ENCODE measurements around the gene IQCK. TPM values are rescaled to one million over a fixed set of nuclear protein-coding genes. Genes with fewer than 3 reads are reported as not detected.

The IQCK gene
- total and polyA plus RNA-seq, 3 donors from 2014 or later: 77.8 to 102 (median 91.3) TPM

- H3K27me3 ChIP-seq: no peaks in the 10 kb centered on the region
- H3K27ac ChIP-seq: no peak overlapping the region
- no peaks in the 10 kb centered on the region for H3K9me3 ChIP-seq
- no peak overlapping the region for H3K4me3 ChIP-seq
- intact Hi-C loops (cut with DNase I; ENCODE audit: low total_unique reads): no loop called here
- no peaks in the 10 kb centered on the region for H3K4me1 ChIP-seq
- WGBS, 2 donors: 55 to 59% methylated on average over 5 of the region's 5 CpGs
- no peak for DNase-seq
- no peak for TF ChIP-seq POLR2A (IDR thresholded peaks at IDR 0.05)
- no peak for TF ChIP-seq CTCF (IDR thresholded peaks at IDR 0.05)
- no peaks in the 10 kb centered on the region for H3K36me3 ChIP-seq (ENCODE audit: low read depth, missing control alignments)
Measured at GRCh38 chr16:19830902-19831560, 113.0 kb downstream of the IQCK start.

- TF ChIP-seq CTCF (IDR thresholded peaks at IDR 0.05) (no peak), POLR2A (IDR thresholded peaks at IDR 0.05) (no peak)
- peak; percentile 53 for DNase-seq
- WGBS, 2 donors: 58 to 72% methylated on average over 6 of the region's 6 CpGs
- Histone ChIP-seq H3K36me3 (ENCODE audit: low read depth, missing control alignments) (no peaks in the 10 kb centered on the region), H3K4me3 (no peak overlapping the region), H3K27ac (no peak overlapping the region), H3K9me3 (no peaks in the 10 kb centered on the region), H3K27me3 (no peaks in the 10 kb centered on the region), H3K4me1 (no peaks in the 10 kb centered on the region)
- intact Hi-C loops (cut with DNase I; ENCODE audit: low total_unique reads): no loop called here
Measured at GRCh38 chr16:19831678-19832077, 113.6 kb downstream of the IQCK start.

- 63 to 90% methylated on average over 3 of the region's 3 CpGs for WGBS, 2 donors
- H3K9me3 ChIP-seq: no peaks in the 10 kb centered on the region
- no peaks in the 10 kb centered on the region for H3K4me1 ChIP-seq
- no peak for TF ChIP-seq POLR2A (IDR thresholded peaks at IDR 0.05)
- no peak for TF ChIP-seq CTCF (IDR thresholded peaks at IDR 0.05)
- H3K36me3 ChIP-seq (ENCODE audit: low read depth, missing control alignments): no peaks in the 10 kb centered on the region
- no peak overlapping the region for H3K4me3 ChIP-seq
- H3K27ac ChIP-seq: no peak overlapping the region
- no peak for DNase-seq
- intact Hi-C loops (cut with DNase I; ENCODE audit: low total_unique reads): no loop called here
- no peaks in the 10 kb centered on the region for H3K27me3 ChIP-seq
Measured at GRCh38 chr16:19833176-19833575, 115.1 kb downstream of the IQCK start.

GRCh38 chr16:19833581-19833980 lies 115.5 kb downstream of the IQCK start:
- WGBS, 2 donors: 95 to 96% methylated on average over 5 of the region's 5 CpGs
- no peak overlapping the region for H3K27ac ChIP-seq

More at GRCh38 chr16:19833581-19833980, 115.5 kb downstream of the IQCK start:
- Histone ChIP-seq H3K9me3 (no peaks in the 10 kb centered on the region), H3K4me1 (no peaks in the 10 kb centered on the region), H3K4me3 (no peak overlapping the region), H3K27me3 (no peaks in the 10 kb centered on the region), H3K36me3 (ENCODE audit: low read depth, missing control alignments) (no peaks in the 10 kb centered on the region)
- no peak for DNase-seq
- TF ChIP-seq POLR2A (IDR thresholded peaks at IDR 0.05) (no peak), CTCF (IDR thresholded peaks at IDR 0.05) (no peak)
- intact Hi-C loops (cut with DNase I; ENCODE audit: low total_unique reads): no loop called here

Measured in testis (tissue), 3 donors.